ELF-1 (cell line): ENCODE data around the gene KIF17.
"Not testable (repeated sequence)": the region's sequence is repeated elsewhere in the genome, so short reads cannot be mapped to it uniquely, and the experiment has no call there.

Experiments used
- DNase-seq: peaks from one replicate; pipeline ENCODE4 v3.0.0-alpha.2; 2016; ENCODE audit warnings: low read depth, low spot score

Gene KIF17

DNA sequence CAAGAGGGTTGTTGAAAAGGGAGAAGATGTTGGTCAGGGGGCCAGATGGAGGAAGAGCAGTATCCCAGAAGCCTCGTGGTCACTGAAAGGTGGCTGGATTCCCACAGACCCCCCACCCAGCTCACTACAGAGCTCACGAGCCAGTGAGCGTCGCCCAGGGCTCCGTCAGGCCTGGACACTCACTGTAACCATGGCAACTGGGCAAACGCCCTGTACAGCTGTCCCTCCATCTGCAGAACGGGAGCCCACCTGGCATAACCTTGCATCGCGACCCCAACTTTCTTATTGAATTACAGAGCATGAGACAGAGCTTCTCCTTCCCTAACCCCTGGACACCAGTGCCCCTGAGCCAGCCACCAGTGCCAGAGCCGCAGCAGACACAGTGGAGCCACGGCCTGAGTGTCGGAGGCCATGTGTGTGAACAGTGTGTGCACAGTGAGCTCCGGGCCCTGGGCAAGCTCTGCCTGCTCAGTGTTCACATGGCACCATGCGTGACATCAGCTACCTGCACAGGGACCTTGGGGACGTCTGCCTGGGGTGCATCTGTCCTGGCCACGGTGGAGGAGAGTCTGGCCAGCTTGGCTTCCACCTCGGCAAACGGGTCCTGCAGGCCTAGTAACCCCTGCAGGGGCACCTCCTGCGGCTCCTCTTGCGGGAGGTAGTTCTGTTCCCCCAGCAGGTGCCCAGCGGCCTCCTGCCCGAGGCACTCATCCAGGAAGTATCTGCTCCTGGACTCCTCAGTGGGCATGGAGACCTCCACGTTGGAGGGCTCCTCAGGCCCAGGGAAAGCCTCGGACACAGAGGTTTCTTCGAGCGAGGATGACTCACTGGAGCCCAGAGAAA is 30.7 kb downstream of the KIF17 start:
- DNase-seq = no peak

DNA sequence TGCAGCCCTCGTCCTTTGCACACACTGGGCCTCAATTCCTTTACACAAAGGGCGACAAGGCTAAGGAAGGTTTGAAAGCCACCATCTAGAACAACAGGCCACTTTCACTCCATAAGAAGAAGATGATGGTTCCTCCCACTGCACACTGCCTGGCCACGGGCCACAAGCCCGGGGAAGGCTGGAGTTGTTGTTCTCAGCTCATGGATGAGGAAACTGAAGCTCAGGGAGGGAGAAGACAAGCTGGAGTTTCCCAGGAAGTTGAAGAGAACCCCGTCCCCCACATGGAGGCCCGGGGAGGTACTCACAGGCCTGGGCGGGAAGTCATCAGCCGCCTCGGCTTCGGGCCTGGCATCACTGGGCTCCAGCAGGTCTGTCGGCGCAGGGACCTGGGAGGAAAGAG is 32.1 kb downstream of the KIF17 start:
- DNase-seq = no peak

DNA sequence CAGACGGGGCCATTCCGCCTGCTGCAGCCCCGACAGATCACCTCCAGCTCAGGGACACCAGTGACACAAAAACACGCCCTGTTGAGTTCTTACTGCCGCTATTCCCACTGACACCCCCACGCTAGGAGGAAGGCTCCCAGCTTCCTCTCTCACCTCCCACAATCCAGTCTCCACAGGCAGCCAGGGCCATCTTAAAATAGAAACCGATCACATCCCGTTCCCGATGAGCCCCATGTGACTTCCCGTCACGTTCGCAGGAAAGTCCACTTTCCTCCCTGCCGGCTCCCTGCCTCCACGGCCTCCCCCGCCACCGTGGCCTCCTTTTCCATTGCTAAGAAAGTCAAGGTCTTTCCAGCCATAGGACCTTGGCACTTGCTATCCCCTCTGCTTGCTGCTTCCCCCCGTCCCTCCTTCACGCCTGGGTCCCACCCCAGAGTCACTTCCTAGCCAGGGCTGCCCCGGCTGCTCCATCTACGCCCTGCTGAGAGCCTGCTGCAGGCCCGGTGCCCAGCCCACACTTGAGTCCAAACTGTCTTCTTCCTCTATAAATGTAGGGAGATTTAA is 32.6 kb downstream of the KIF17 start:
- DNase-seq = no peak

DNA sequence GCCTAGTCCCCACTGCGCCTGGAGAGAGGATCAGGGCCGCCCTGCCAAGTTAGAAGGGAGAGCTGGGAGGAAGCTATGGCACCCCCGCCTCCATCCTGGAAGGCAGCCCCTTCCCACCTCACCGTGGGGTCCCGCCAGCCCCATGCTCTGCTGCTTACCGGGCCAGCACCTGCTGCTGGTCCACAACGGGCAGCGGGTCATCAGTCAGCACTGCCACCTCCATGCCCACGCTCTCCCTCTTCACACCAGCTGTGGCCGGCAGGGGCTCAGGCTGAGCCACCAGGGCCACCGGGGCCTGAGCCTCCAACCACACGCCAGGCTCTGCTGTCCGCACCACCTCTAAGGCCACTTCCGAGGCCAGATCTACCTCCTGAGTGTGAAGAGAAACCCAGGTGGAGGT is 33.2 kb downstream of the KIF17 start:
- DNase-seq = no peak

DNA sequence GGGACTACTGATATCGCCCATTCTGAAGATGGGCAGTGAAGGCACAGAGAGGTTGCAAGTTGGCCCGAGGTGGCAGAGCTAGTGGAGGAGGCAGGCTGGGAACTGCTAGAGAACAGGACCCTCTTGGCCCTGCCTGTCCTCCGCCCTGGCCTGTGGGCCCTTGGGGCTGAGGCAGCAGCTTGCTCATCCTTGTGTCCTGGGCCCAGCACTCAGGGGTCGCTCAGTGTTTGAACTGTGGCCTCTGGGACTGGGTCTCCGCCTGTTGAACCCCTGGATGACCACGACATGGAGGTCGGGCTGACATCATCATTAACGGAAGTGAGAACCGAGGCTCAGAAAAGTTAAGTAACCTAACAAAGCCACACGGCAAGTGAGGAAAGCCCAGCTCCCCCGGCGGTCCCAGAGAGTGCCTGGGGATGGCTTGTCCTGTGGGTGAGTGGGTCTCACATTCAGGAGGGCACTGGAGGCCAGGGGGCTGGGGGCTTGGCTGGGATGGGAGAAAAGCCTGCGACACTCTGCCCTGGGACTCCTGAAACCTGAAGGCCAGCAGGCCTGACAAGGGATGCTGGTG is 33.7 kb downstream of the KIF17 start:
- no peak for DNase-seq

GRCh38 chr1:20683614-20684013 is 34.2 kb downstream of the KIF17 start:
- DNase-seq = no peak

- no peak for DNase-seq
These were observed 35.1 kb downstream of the KIF17 start for GRCh38 chr1:20682571-20683236.

GRCh38 chr1:20681999-20682398 is 35.8 kb downstream of the KIF17 start:
- DNase-seq = no peak

DNA sequence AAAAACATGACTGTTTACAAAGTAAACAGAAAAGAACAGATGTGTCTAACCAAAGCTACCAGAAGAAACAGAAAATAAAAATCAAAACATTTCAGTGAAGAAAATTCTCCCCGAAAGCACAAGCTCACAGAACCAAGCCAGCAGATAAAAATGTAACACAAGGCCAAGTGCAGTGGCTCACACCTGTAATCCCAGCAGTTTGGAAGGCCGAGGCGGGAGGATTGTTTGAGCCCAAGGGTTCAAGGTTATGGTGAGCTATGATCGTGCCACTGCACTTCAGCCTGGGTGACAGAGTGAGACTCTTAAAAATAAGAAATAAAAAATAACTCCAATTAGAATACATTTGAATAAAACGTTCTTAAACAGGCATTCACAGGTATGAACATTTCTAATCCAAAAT is 37.5 kb downstream of the KIF17 start:
- DNase-seq = no peak

DNA sequence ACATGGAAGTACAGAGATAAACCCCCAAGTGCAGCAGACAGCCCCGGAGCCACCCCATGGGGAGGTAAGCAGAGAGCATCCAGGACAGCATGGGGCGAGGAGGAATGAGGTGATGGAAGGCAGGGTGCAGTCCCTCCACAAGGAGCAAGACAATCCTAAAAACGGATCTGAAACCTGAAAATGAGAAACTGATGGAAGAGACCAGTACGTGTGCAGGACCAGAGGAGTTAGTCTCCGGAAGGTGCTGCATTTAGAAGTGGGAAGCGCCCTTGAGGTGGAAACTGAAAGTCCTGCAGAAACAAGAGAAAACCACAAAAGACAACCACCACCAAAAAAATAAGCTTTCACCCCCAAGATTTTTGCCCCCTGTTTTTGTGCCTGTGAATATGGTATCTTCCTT is 39.2 kb downstream of the KIF17 start:
- DNase-seq = no peak

DNA sequence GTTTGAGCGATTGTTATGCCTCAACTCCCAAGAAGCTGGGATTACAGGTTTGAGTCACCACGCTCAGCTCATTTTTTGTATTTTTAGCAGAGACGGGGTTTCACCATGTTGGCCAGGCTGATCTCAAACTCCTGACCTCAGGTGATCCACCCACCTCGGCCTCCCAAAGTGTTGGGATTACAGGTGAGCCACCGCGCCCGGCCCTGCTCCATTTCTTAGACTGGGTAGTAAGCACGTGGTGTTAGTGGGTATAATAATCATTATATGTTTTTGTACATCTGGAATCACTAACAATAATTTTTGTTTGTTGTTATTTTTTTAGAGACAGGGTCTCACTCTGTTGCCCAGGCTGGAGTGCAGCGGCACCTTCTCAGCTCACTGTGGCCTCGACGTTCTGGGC is 44.2 kb downstream of the KIF17 start:
- not testable (repeated sequence) for DNase-seq

- no peak for DNase-seq
These were observed 45.6 kb downstream of the KIF17 start for GRCh38 chr1:20672265-20672632.

GRCh38 chr1:20670936-20671335 is 46.9 kb downstream of the KIF17 start:
- no peak for DNase-seq

- no peak for DNase-seq
These were observed 49.2 kb downstream of the KIF17 start for GRCh38 chr1:20668581-20668980.

DNA sequence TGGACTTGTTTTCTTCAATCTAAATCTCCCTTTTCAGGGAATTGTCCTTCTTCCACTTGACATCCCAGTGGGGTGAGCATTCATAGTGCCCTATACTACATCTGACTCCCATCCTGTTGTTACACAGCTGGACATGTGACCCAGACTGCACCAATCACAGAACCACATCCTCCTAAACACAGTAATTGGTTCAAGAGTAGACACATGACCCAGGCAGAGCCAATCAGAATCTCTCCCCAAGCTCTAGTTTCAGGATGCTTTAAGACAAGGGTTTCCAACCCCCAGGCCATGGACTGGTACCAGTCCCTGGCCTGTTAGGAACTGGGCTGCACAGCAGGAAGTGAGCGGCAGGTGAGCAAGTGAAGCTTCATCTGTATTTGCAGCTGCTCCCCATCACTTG is 51.0 kb downstream of the KIF17 start:
- no peak for DNase-seq

DNA sequence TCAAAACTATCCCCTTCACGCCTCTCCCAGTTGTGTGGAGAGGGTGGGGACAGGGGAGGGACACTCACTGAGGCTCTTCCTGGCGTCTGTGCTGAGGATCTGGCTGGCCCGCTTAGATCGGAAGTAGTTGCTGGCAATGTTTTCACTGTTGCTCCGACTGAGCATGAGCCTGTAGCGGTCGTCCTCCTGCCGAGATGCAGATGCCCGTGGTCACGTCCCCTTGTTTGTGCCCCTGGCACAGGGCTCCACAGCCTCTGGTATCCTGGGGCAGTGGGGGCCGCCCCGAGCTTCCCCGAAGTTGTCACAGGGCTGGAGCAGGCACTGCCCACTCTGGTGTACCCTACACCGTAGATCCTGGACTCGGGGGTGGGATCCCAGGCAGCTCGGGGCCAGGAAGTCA is 51.7 kb downstream of the KIF17 start:
- DNase-seq = no peak

GRCh38 chr1:20665726-20666125 is 52.1 kb downstream of the KIF17 start:
- no peak for DNase-seq

DNA sequence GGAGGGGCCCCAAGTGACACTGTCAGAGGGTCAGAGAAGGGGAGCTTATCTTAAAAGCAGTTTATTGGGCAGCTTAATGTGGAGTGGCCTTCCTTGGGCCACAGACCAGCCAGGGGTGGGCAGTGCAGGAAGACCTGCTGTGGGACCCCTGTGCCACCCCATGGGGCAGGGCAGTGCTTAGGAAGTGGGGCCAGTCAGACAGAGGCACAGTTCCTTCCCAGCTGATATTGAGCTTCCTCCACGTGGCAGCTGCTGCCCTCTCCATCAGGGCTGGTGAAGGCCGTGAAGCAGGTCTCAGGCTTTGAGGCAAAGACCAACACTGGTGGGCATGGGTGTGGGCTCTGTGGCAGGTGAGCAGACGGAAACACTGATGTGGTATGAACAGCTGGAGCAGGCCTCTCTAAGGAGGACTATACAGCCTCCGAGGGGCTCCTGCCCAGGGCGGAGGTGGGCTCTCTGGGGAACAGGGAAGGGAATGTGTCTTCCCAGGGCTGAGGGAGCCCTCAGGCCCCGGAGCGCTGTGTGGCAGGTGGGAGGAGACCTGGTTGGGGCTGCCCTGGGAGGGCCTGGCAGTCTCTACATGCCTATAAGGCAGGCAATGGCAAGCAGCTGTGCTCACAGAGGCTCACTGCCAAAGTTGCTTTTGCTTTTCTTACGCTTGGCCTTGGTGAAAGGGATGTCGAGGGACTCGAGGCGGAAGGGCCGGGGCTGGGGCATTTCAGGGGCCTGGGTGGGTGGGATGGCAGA is 53.7 kb downstream of the KIF17 start:
- DNase-seq = no peak

- DNase-seq = no peak
These were observed 54.4 kb downstream of the KIF17 start for GRCh38 chr1:20663365-20663764.

GRCh38 chr1:20662110-20662475 is 55.7 kb downstream of the KIF17 start:
- no peak for DNase-seq

DNA sequence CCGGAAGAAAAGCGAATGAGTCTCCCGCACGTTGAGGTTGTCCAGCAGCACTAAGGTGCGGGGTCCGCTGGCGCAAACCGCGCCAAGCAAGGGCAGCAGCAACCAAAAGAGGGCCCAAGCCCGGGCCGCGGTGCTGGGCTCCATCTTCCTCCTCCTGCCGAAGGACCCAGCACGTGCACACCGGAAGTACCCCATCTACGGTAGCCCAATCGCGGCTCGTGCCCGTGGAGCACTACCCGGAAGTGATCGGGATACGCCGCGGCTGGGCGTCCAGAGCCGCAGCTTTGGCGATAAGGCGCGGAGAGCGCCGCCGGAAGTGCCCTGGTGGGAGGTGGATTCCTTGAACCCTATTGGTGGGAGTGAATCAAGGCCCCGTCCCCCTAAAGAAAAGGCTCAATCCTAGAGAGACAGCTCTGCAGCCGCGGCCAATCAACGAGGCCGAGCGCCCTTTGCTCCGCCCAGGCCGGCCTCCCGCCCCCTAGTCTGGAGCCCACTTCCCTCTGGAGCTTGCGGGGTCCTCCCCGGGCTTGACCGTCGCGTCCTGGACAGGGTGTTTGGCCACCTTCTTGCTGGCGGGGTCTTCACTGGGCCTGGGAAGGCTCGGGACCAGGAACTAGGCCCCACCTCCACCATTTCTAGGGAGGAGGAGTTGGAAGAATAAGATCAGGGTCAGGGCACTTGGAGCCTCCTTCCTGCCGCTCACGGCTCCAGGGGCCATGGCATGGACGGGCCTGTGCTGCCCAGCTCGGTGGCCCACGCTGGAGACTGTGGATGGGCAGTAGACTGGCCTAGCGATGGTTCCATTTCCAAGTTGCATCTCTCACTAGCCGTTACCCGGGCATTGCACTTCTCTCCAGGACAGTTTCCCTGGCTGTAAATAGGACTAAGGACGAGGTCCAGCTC is 56.3 kb downstream of the KIF17 start, which contains the start of gene DDOST:
Gene DDOST (minus strand): TSS at position 163 of the 903 bp plus-strand sequence. CDS start 19 bp downstream, at position 144.
- DNase-seq = peak; percentile 99
